ENCODE measurements around the gene TIAM1. TPM values are rescaled to one million over a fixed set of nuclear protein-coding genes. Genes with fewer than 3 reads are reported as not detected.

The TIAM1 gene
- total RNA-seq, 2 donors from 2014 or later, result 4.5 to 15.2 TPM

DNA sequence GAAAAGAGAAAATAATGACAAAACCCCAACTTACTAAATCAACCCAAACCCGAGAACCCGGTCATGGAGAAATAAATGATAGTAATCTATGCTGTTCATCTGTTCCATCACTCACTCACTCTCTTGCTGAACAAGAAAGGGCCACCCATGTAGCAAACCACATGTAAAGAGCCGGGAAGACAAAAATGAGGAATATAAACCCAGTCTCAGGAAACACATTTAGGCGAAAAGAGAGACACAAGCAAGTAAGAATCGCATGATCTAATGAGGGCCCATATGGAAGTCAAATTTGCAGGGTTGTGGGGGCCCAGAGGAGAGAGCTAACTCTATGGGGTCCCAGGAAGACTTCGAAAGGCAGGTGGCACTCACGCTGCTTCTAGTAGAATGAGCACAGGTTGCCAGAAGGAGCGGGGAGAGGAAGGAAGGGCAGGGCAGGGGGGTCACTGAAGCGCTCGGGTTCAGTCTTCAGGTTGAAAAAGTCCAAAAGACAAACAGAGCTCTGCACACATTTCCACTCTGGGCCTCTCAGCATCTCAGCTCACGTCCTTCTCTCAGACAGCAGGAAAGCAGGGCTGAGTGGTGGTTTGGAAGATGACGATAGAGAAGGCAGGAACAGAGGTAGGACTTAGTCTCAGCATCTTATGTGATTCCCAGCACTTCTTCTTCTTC, 162.8 kb downstream of the TIAM1 start:
- no peak for DNase-seq (ENCODE audit: low spot score)
- H3K9me3 ChIP-seq, result no peaks in the 10 kb centered on the region
- no peaks in the 10 kb centered on the region for H3K27me3 ChIP-seq (replicated peaks; ENCODE audit: insufficient read depth)
- no peak for ATAC-seq (ENCODE audit: insufficient number of reproducible peaks, low FRiP score, low read depth)
- no peaks in the 10 kb centered on the region for H3K4me1 ChIP-seq (ENCODE audit: control insufficient read depth in 1 of 2, low read depth in 2 of 2)
- no peaks in the 10 kb centered on the region for H3K36me3 ChIP-seq
- no peak overlapping the region for H3K4me3 ChIP-seq
- no peak overlapping the region for H3K27ac ChIP-seq
- TF ChIP-seq, protein P1, sequence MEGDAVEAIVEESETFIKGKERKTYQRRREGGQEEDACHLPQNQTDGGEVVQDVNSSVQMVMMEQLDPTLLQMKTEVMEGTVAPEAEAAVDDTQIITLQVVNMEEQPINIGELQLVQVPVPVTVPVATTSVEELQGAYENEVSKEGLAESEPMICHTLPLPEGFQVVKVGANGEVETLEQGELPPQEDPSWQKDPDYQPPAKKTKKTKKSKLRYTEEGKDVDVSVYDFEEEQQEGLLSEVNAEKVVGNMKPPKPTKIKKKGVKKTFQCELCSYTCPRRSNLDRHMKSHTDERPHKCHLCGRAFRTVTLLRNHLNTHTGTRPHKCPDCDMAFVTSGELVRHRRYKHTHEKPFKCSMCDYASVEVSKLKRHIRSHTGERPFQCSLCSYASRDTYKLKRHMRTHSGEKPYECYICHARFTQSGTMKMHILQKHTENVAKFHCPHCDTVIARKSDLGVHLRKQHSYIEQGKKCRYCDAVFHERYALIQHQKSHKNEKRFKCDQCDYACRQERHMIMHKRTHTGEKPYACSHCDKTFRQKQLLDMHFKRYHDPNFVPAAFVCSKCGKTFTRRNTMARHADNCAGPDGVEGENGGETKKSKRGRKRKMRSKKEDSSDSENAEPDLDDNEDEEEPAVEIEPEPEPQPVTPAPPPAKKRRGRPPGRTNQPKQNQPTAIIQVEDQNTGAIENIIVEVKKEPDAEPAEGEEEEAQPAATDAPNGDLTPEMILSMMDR (IDR thresholded peaks at IDR 0.05), result no peak

DNA sequence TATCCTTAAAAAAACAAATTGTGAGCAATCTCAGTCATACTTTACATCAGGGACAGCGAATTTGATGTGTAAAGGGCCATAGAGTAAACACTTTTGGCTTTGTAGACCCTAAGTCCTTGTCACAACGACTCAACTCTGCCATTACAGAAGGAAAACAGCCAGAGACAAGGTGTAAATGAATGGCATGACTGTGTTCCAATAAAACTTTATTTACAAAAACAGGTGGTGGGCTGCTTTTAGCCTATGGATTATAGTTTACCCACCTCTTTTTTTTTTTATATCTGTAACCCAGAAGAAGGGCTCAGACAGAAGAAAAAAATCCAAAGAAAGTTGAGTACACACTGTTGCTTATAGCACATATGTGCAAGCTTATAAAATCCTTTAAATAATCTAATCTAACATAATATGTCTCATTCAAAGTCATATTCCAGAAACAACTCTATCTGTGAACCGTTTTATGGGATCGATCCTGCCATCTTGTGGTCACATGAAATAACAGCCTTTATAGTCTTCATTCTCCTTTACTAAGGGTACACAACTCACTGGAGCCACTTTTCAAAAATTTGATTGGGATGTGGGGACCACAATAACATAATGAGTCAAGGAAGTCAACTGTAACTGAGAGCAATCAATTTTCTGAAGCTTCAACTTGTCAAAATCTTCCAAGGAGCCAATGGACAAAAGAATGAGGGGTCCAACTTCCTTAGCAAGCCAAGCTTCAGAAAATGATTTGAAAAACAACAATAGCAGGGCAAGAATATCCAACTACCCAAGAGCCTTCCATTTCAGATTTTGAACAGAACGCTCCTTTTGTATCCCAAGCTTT, 163.6 kb downstream of the TIAM1 start:
- no peak for DNase-seq (ENCODE audit: low spot score)
- ATAC-seq (ENCODE audit: insufficient number of reproducible peaks, low FRiP score, low read depth), result no peak
- TF ChIP-seq, protein P1 (IDR thresholded peaks at IDR 0.05), result no peak

DNA sequence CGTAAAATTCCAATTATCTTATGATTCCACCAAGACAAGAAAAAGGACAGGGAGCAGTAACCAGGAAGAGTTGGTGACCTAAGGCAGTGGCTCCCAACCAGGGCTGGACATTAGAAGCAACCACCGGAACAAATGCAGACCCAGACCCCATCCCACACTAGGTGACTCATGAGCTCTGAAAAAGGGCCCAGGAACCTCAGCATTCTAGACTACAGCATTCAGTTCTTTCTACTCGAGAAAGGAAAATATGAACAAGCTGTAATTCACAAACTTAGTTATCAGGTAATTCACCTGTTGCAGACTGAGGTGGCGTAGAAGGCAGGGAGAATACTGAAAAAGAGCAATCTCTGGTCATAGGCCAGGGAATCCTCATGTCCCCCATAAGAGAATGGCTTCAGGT, 167.3 kb downstream of the TIAM1 start:
- H3K9me3 ChIP-seq, result no peaks in the 10 kb centered on the region
- no peak overlapping the region for H3K27ac ChIP-seq
- TF ChIP-seq, protein P1 (IDR thresholded peaks at IDR 0.05), result no peak
- no peaks in the 10 kb centered on the region for H3K36me3 ChIP-seq
- no peak overlapping the region for H3K4me3 ChIP-seq
- H3K27me3 ChIP-seq (replicated peaks; ENCODE audit: insufficient read depth), result no peaks in the 10 kb centered on the region
- H3K4me1 ChIP-seq (ENCODE audit: control insufficient read depth in 1 of 2, low read depth in 2 of 2), result peaks cover 2 to 4% of the 10 kb centered on the region in 2 donors
- DNase-seq (ENCODE audit: low spot score), result no peak
- no peak for ATAC-seq (ENCODE audit: insufficient number of reproducible peaks, low FRiP score, low read depth)

More for the DNA sequence above, 163.6 kb downstream of the TIAM1 start:
- Histone ChIP-seq H3K27ac (no peak overlapping the region), H3K27me3 (replicated peaks; ENCODE audit: insufficient read depth) (no peaks in the 10 kb centered on the region), H3K4me3 (no peak overlapping the region), H3K36me3 (no peaks in the 10 kb centered on the region), H3K4me1 (ENCODE audit: control insufficient read depth in 1 of 2, low read depth in 2 of 2) (peaks cover 0 to under 1% of the 10 kb centered on the region in 2 donors), H3K9me3 (no peaks in the 10 kb centered on the region)

DNA sequence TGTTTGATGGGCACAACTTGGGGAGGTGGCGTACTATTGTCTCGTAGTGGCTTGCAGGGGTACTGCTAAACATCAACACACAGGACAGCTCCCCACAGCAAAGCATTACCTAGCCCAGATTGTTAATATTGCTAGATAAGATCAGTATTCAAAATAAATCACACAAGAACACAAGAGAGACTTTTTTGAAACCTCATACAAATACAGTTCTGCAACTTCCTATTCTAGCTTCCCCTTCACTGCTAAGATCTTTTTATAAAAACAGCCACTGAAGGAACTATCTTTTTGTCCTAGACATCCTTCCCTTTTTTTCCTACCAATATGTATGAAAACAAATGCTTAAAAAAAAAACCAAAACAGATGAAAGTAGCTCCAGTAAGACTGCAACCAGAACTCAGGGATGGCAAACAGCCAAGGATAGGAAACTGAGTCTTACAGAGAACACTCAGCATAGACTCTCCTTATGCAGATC, 167.9 kb downstream of the TIAM1 start:
- H3K27ac ChIP-seq, result peak overlapping the region in 1 of 2 donors; percentile 8
- no peaks in the 10 kb centered on the region for H3K9me3 ChIP-seq
- no peak overlapping the region for H3K4me3 ChIP-seq
- ATAC-seq (ENCODE audit: insufficient number of reproducible peaks, low FRiP score, low read depth), result no peak
- H3K4me1 ChIP-seq (ENCODE audit: control insufficient read depth in 1 of 2, low read depth in 2 of 2), result peaks cover 2 to 4% of the 10 kb centered on the region in 2 donors
- no peak for DNase-seq (ENCODE audit: low spot score)
- H3K36me3 ChIP-seq, result no peaks in the 10 kb centered on the region
- H3K27me3 ChIP-seq (replicated peaks; ENCODE audit: insufficient read depth), result no peaks in the 10 kb centered on the region
- TF ChIP-seq, protein P1 (IDR thresholded peaks at IDR 0.05), result no peak

DNA sequence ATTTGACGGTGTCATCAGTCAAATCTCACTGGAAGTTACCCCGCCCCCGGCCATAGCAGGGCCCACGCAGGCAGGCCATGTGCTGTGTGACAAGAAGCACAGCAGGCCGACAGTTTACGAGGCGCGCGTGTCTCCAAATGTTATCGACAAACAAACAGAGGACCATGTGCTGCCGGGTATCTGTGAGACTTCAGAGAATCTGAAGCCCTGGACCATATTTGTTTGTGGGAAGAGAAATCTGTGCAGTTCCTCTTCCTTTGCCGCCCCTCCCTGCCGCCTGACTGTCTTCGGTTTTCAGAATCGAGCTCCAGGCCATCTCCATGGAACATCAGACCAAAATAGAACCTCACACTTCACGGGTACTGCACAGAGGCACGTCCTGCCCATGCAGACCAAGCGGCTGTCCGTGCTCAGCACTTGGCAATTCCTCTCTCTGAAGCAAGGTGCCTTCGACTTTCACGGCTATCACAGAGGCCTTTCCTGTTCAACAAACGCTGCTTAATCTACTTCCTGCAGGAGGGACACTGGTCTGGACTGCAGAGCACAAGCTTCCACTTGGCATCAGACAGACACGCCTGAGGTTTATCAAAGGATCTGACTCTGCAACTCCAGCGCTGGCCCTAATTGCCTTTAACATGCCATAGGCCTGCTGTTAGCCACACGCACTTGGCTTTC, 170.0 kb downstream of the TIAM1 start:
- no peak for DNase-seq (ENCODE audit: low spot score)
- Histone ChIP-seq H3K27ac (peak overlapping the region in 1 of 2 donors; percentile 10), H3K36me3 (no peaks in the 10 kb centered on the region)

More for the DNA sequence above, 170.0 kb downstream of the TIAM1 start:
- H3K9me3 ChIP-seq, result no peaks in the 10 kb centered on the region
- no peak for ATAC-seq (ENCODE audit: insufficient number of reproducible peaks, low FRiP score, low read depth)
- TF ChIP-seq, protein P1 (IDR thresholded peaks at IDR 0.05), result no peak
- no peak overlapping the region for H3K4me3 ChIP-seq
- H3K27me3 ChIP-seq (replicated peaks; ENCODE audit: insufficient read depth), result no peaks in the 10 kb centered on the region
- peaks cover 2 to 4% of the 10 kb centered on the region in 2 donors for H3K4me1 ChIP-seq (ENCODE audit: control insufficient read depth in 1 of 2, low read depth in 2 of 2)

Data from thoracic aorta (tissue), 2 donors.